ENCODE measurements around the gene LSAMP.

The LSAMP gene

GRCh38 chr3:116281313-116282143 lies 163.8 kb downstream of the LSAMP start:
- Histone ChIP-seq H3K27me3 (ENCODE audit: insufficient read depth, low read length) (no peaks in the 10 kb centered on the region), H3K4me3 (ENCODE audit: low read length) (no peak overlapping the region), H3K36me3 (ENCODE audit: insufficient read depth, low read depth, low read length) (no peaks in the 10 kb centered on the region), H3K9ac (ENCODE audit: low read depth, low read length) (no peak overlapping the region), H3K9me3 (ENCODE audit: insufficient read depth, low read depth, low read length) (no peaks in the 10 kb centered on the region), H3K27ac (ENCODE audit: low read length) (no peak overlapping the region), H3K4me1 (ENCODE audit: insufficient read depth, low read length) (peaks cover 11% of the 10 kb centered on the region)

- no peaks in the 10 kb centered on the region for H3K9me3 ChIP-seq (ENCODE audit: insufficient read depth, low read depth, low read length)
- no peaks in the 10 kb centered on the region for H3K27me3 ChIP-seq (ENCODE audit: insufficient read depth, low read length)
- no peaks in the 10 kb centered on the region for H3K36me3 ChIP-seq (ENCODE audit: insufficient read depth, low read depth, low read length)
- H3K9ac ChIP-seq (ENCODE audit: low read depth, low read length), result no peak overlapping the region
- no peak overlapping the region for H3K27ac ChIP-seq (ENCODE audit: low read length)
- peaks cover 6% of the 10 kb centered on the region; the same call in 1 of the 2 replicates for H3K4me1 ChIP-seq (ENCODE audit: insufficient read depth, low read length)
- no peak overlapping the region for H3K4me3 ChIP-seq (ENCODE audit: low read length)
Observed at GRCh38 chr3:116280130-116280740, 165.1 kb downstream of the LSAMP start.

GRCh38 chr3:116276675-116277074 lies 168.6 kb downstream of the LSAMP start:
- Histone ChIP-seq H3K9me3 (ENCODE audit: insufficient read depth, low read depth, low read length) (no peaks in the 10 kb centered on the region), H3K9ac (ENCODE audit: low read depth, low read length) (no peak overlapping the region), H3K36me3 (ENCODE audit: insufficient read depth, low read depth, low read length) (no peaks in the 10 kb centered on the region), H3K27ac (ENCODE audit: low read length) (no peak overlapping the region), H3K27me3 (ENCODE audit: insufficient read depth, low read length) (no peaks in the 10 kb centered on the region), H3K4me3 (ENCODE audit: low read length) (no peak overlapping the region), H3K4me1 (ENCODE audit: insufficient read depth, low read length) (peaks cover 6% of the 10 kb centered on the region; the same call in 1 of the 2 replicates)

GRCh38 chr3:116270056-116270455 lies 175.2 kb downstream of the LSAMP start:
- Histone ChIP-seq H3K4me3 (ENCODE audit: low read length) (no peak overlapping the region), H3K9ac (ENCODE audit: low read depth, low read length) (no peak overlapping the region), H3K4me1 (ENCODE audit: insufficient read depth, low read length) (no peaks in the 10 kb centered on the region; the same call in 1 of the 2 replicates), H3K27me3 (ENCODE audit: insufficient read depth, low read length) (no peaks in the 10 kb centered on the region), H3K36me3 (ENCODE audit: insufficient read depth, low read depth, low read length) (no peaks in the 10 kb centered on the region), H3K9me3 (ENCODE audit: insufficient read depth, low read depth, low read length) (no peaks in the 10 kb centered on the region), H3K27ac (ENCODE audit: low read length) (no peak overlapping the region)

- H3K36me3 ChIP-seq (ENCODE audit: insufficient read depth, low read depth, low read length), result no peaks in the 10 kb centered on the region
- H3K27me3 ChIP-seq (ENCODE audit: insufficient read depth, low read length), result peaks cover 10% of the 10 kb centered on the region
- H3K9me3 ChIP-seq (ENCODE audit: insufficient read depth, low read depth, low read length), result no peaks in the 10 kb centered on the region
- no peak overlapping the region for H3K9ac ChIP-seq (ENCODE audit: low read depth, low read length)
- H3K4me1 ChIP-seq (ENCODE audit: insufficient read depth, low read length), result peaks cover 7% of the 10 kb centered on the region; the same call in 1 of the 2 replicates
- H3K27ac ChIP-seq (ENCODE audit: low read length), result no peak overlapping the region
- no peak overlapping the region for H3K4me3 ChIP-seq (ENCODE audit: low read length)
Observed at GRCh38 chr3:116267116-116267515, 178.2 kb downstream of the LSAMP start.

GRCh38 chr3:116265976-116266584 lies 179.2 kb downstream of the LSAMP start:
- H3K36me3 ChIP-seq (ENCODE audit: insufficient read depth, low read depth, low read length), result no peaks in the 10 kb centered on the region
- peaks cover 20% of the 10 kb centered on the region for H3K27me3 ChIP-seq (ENCODE audit: insufficient read depth, low read length)
- H3K9ac ChIP-seq (ENCODE audit: low read depth, low read length), result no peak overlapping the region
- H3K27ac ChIP-seq (ENCODE audit: low read length), result no peak overlapping the region
- no peaks in the 10 kb centered on the region for H3K9me3 ChIP-seq (ENCODE audit: insufficient read depth, low read depth, low read length)
- H3K4me3 ChIP-seq (ENCODE audit: low read length), result no peak overlapping the region
- H3K4me1 ChIP-seq (ENCODE audit: insufficient read depth, low read length), result peaks cover 13% of the 10 kb centered on the region; the same call in 1 of the 2 replicates

GRCh38 chr3:116265320-116265695 lies 180.0 kb downstream of the LSAMP start:
- Histone ChIP-seq H3K36me3 (ENCODE audit: insufficient read depth, low read depth, low read length) (no peaks in the 10 kb centered on the region), H3K4me1 (ENCODE audit: insufficient read depth, low read length) (peaks cover 20% of the 10 kb centered on the region), H3K4me3 (ENCODE audit: low read length) (no peak overlapping the region), H3K27me3 (ENCODE audit: insufficient read depth, low read length) (peaks cover 27% of the 10 kb centered on the region), H3K9me3 (ENCODE audit: insufficient read depth, low read depth, low read length) (no peaks in the 10 kb centered on the region), H3K27ac (ENCODE audit: low read length) (no peak overlapping the region), H3K9ac (ENCODE audit: low read depth, low read length) (no peak overlapping the region)

- H3K9ac ChIP-seq (ENCODE audit: low read depth, low read length), result no peak overlapping the region
- H3K9me3 ChIP-seq (ENCODE audit: insufficient read depth, low read depth, low read length), result no peaks in the 10 kb centered on the region
- H3K36me3 ChIP-seq (ENCODE audit: insufficient read depth, low read depth, low read length), result no peaks in the 10 kb centered on the region
- H3K4me1 ChIP-seq (ENCODE audit: insufficient read depth, low read length), result peaks cover 21% of the 10 kb centered on the region
- H3K27me3 ChIP-seq (ENCODE audit: insufficient read depth, low read length), result peaks cover 28% of the 10 kb centered on the region
- H3K4me3 ChIP-seq (ENCODE audit: low read length), result no peak overlapping the region
- no peak overlapping the region for H3K27ac ChIP-seq (ENCODE audit: low read length)
Observed at GRCh38 chr3:116264546-116265319, 180.6 kb downstream of the LSAMP start.

- H3K4me1 ChIP-seq (ENCODE audit: insufficient read depth, low read length), result peaks cover 27% of the 10 kb centered on the region
- H3K4me3 ChIP-seq (ENCODE audit: low read length), result no peak overlapping the region
- H3K27ac ChIP-seq (ENCODE audit: low read length), result no peak overlapping the region
- H3K9me3 ChIP-seq (ENCODE audit: insufficient read depth, low read depth, low read length), result no peaks in the 10 kb centered on the region
- no peak overlapping the region for H3K9ac ChIP-seq (ENCODE audit: low read depth, low read length)
- H3K27me3 ChIP-seq (ENCODE audit: insufficient read depth, low read length), result peaks cover 36% of the 10 kb centered on the region
- no peaks in the 10 kb centered on the region for H3K36me3 ChIP-seq (ENCODE audit: insufficient read depth, low read depth, low read length)
Observed at GRCh38 chr3:116263842-116264545, 181.3 kb downstream of the LSAMP start.

GRCh38 chr3:116260491-116260890 lies 184.8 kb downstream of the LSAMP start:
- no peak overlapping the region for H3K9ac ChIP-seq (ENCODE audit: low read depth, low read length)
- no peak overlapping the region for H3K4me3 ChIP-seq (ENCODE audit: low read length)
- no peak overlapping the region for H3K27ac ChIP-seq (ENCODE audit: low read length)
- peaks cover 61% of the 10 kb centered on the region for H3K27me3 ChIP-seq (ENCODE audit: insufficient read depth, low read length)
- peaks cover 52% of the 10 kb centered on the region for H3K4me1 ChIP-seq (ENCODE audit: insufficient read depth, low read length)
- no peaks in the 10 kb centered on the region for H3K36me3 ChIP-seq (ENCODE audit: insufficient read depth, low read depth, low read length)
- no peaks in the 10 kb centered on the region for H3K9me3 ChIP-seq (ENCODE audit: insufficient read depth, low read depth, low read length)

GRCh38 chr3:116259984-116260383 lies 185.3 kb downstream of the LSAMP start:
- Histone ChIP-seq H3K4me3 (ENCODE audit: low read length) (peak overlapping the region; percentile 49), H3K27ac (ENCODE audit: low read length) (no peak overlapping the region), H3K9ac (ENCODE audit: low read depth, low read length) (no peak overlapping the region), H3K36me3 (ENCODE audit: insufficient read depth, low read depth, low read length) (no peaks in the 10 kb centered on the region), H3K4me1 (ENCODE audit: insufficient read depth, low read length) (peaks cover 52% of the 10 kb centered on the region), H3K27me3 (ENCODE audit: insufficient read depth, low read length) (peaks cover 61% of the 10 kb centered on the region), H3K9me3 (ENCODE audit: insufficient read depth, low read depth, low read length) (no peaks in the 10 kb centered on the region)

Measured in iPS-20b (cell line).